Measurements from ENCODE around the gene HERC3. TPM values are rescaled to one million over a fixed set of nuclear protein-coding genes. Genes with fewer than 3 reads are reported as not detected.

Gene HERC3
- total and polyA plus RNA-seq, 2 of the 13 experiments (the other 11 are each of a cell fraction or from before 2014, with no cell fraction given), result 3.8 to 6.2 TPM

DNA sequence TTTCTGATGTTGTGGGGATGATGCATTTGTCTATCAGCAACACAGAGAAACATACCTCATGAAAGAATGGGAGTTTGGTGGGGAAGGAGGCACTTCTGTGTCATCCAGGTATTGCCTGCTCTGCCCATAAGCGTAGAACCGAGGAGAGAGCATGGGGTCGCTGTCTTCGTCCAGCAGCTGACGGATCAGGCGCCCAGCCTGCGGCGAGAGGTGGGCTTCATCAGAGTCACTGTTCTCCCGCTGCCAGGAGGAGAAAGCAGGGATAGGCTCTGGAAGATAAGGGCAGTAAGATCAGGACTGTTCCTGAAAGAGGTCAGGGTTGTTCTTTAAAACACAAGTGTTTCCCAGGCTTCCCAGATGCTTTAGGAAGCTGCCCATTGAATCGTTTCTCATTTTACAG, 158.1 kb downstream of the HERC3 start:
- Histone ChIP-seq H3K36me3 (replicated peaks in 1 of 2; ENCODE audit: control insufficient read depth in 1 of 2, insufficient read depth in 2 of 2, low read length in 2 of 2) (peaks cover 17 to 56% of the 10 kb centered on the region in 2 experiments), H3K27me3 (ENCODE audit: control insufficient read depth in 1 of 2, insufficient read depth in 2 of 2, low read length in 2 of 2) (no peaks in the 10 kb centered on the region; a peak in 1 of 5 replicates), H3K4me1 (ENCODE audit: insufficient read depth, low read length) (peaks cover 36% of the 10 kb centered on the region), H2AFZ (ENCODE audit: low read length) (no peak overlapping the region), H3K9ac (ENCODE audit: insufficient read depth, low read depth, low read length) (no peak overlapping the region), H3K4me3 (replicated peaks in 1 of 3; ENCODE audit: insufficient read depth in 1 of 3, low read depth in 2 of 3, low read length in 3 of 3) (no peak overlapping the region), H3K79me2 (ENCODE audit: insufficient read depth, low read length) (no peaks in the 10 kb centered on the region), H3K9me3 (ENCODE audit: low read length) (no peaks in the 10 kb centered on the region), H3K4me2 (ENCODE audit: low read depth, low read length) (no peak overlapping the region), H3K27ac (ENCODE audit: extremely low read length, insufficient read depth, low read length) (no peak overlapping the region), H4K20me1 (ENCODE audit: insufficient read depth, low read length) (no peaks in the 10 kb centered on the region)
- 97% methylated on average over 10 of the region's 10 CpGs for WGBS (ENCODE audit: low lambda C conversion rate)
- CTCF ChIA-PET (ENCODE audit: low intra/inter-chr PET ratio, low total read pairs), result no interaction called here
- DNase-seq (ENCODE audit: low spot score) (no peak), ATAC-seq (no peak), FAIRE-seq (no peak)
- in situ Hi-C loops (cut with HindIII; ENCODE audit: extremely low pct_ligation_motif_present, low pct_unique_long_range_greater_than_20kb), result no loop called here
- POLR2A ChIA-PET, result no interaction called here
- intact Hi-C loops (cut with micrococcal nuclease; ENCODE audit: unreplicated experiment), result loop anchor here (5.0 kb wide), 1 partner anchor 62 kb away; no protein-coding TSS in a partner anchor
- BruUV-seq (replicated peaks), result no TSS peak
- TF ChIP-seq MED13 (CRISPR knock-in tag; IDR thresholded peaks at IDR 0.05) (no peak), ZFP90 (CRISPR knock-in tag; IDR thresholded peaks at IDR 0.05; ENCODE audit: borderline replicate concordance) (no peak), KLF11 (CRISPR knock-in tag; IDR thresholded peaks at IDR 0.05) (no peak), ZKSCAN5 (CRISPR knock-in tag; IDR thresholded peaks at IDR 0.05) (no peak), ZNF205 (CRISPR knock-in tag; IDR thresholded peaks at IDR 0.05) (no peak), TAF15 (IDR thresholded peaks at IDR 0.05; ENCODE audit: low read depth, low read length, poor library complexity, severe bottlenecking) (no peak), HOXD1 (CRISPR knock-in tag; IDR thresholded peaks at IDR 0.05) (no peak), ZSCAN29 (CRISPR knock-in tag; conservative IDR thresholded peaks at IDR 0.05) (no peak), TCF7L2 (IDR thresholded peaks at IDR 0.05; ENCODE audit: low read depth, low read length) (no peak), ZNF383 (CRISPR knock-in tag; IDR thresholded peaks at IDR 0.05; ENCODE audit: borderline replicate concordance) (no peak), FOXO1 (CRISPR knock-in tag; IDR thresholded peaks at IDR 0.05) (no peak)
- TF ChIP-seq, protein P1, sequence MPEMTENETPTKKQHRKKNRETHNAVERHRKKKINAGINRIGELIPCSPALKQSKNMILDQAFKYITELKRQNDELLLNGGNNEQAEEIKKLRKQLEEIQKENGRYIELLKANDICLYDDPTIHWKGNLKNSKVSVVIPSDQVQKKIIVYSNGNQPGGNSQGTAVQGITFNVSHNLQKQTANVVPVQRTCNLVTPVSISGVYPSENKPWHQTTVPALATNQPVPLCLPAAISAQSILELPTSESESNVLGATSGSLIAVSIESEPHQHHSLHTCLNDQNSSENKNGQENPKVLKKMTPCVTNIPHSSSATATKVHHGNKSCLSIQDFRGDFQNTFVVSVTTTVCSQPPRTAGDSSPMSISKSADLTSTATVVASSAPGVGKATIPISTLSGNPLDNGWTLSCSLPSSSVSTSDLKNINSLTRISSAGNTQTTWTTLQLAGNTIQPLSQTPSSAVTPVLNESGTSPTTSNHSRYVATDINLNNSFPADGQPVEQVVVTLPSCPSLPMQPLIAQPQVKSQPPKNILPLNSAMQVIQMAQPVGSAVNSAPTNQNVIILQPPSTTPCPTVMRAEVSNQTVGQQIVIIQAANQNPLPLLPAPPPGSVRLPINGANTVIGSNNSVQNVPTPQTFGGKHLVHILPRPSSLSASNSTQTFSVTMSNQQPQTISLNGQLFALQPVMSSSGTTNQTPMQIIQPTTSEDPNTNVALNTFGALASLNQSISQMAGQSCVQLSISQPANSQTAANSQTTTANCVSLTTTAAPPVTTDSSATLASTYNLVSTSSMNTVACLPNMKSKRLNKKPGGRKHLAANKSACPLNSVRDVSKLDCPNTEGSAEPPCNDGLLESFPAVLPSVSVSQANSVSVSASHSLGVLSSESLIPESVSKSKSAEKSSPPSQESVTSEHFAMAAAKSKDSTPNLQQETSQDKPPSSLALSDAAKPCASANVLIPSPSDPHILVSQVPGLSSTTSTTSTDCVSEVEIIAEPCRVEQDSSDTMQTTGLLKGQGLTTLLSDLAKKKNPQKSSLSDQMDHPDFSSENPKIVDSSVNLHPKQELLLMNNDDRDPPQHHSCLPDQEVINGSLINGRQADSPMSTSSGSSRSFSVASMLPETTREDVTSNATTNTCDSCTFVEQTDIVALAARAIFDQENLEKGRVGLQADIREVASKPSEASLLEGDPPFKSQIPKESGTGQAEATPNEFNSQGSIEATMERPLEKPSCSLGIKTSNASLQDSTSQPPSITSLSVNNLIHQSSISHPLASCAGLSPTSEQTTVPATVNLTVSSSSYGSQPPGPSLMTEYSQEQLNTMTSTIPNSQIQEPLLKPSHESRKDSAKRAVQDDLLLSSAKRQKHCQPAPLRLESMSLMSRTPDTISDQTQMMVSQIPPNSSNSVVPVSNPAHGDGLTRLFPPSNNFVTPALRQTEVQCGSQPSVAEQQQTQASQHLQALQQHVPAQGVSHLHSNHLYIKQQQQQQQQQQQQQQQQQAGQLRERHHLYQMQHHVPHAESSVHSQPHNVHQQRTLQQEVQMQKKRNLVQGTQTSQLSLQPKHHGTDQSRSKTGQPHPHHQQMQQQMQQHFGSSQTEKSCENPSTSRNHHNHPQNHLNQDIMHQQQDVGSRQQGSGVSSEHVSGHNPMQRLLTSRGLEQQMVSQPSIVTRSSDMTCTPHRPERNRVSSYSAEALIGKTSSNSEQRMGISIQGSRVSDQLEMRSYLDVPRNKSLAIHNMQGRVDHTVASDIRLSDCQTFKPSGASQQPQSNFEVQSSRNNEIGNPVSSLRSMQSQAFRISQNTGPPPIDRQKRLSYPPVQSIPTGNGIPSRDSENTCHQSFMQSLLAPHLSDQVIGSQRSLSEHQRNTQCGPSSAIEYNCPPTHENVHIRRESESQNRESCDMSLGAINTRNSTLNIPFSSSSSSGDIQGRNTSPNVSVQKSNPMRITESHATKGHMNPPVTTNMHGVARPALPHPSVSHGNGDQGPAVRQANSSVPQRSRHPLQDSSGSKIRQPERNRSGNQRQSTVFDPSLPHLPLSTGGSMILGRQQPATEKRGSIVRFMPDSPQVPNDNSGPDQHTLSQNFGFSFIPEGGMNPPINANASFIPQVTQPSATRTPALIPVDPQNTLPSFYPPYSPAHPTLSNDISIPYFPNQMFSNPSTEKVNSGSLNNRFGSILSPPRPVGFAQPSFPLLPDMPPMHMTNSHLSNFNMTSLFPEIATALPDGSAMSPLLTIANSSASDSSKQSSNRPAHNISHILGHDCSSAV (CRISPR knock-in tag; IDR thresholded peaks at IDR 0.05; ENCODE audit: borderline replicate concordance), result no peak
- TF ChIP-seq, protein P2, sequence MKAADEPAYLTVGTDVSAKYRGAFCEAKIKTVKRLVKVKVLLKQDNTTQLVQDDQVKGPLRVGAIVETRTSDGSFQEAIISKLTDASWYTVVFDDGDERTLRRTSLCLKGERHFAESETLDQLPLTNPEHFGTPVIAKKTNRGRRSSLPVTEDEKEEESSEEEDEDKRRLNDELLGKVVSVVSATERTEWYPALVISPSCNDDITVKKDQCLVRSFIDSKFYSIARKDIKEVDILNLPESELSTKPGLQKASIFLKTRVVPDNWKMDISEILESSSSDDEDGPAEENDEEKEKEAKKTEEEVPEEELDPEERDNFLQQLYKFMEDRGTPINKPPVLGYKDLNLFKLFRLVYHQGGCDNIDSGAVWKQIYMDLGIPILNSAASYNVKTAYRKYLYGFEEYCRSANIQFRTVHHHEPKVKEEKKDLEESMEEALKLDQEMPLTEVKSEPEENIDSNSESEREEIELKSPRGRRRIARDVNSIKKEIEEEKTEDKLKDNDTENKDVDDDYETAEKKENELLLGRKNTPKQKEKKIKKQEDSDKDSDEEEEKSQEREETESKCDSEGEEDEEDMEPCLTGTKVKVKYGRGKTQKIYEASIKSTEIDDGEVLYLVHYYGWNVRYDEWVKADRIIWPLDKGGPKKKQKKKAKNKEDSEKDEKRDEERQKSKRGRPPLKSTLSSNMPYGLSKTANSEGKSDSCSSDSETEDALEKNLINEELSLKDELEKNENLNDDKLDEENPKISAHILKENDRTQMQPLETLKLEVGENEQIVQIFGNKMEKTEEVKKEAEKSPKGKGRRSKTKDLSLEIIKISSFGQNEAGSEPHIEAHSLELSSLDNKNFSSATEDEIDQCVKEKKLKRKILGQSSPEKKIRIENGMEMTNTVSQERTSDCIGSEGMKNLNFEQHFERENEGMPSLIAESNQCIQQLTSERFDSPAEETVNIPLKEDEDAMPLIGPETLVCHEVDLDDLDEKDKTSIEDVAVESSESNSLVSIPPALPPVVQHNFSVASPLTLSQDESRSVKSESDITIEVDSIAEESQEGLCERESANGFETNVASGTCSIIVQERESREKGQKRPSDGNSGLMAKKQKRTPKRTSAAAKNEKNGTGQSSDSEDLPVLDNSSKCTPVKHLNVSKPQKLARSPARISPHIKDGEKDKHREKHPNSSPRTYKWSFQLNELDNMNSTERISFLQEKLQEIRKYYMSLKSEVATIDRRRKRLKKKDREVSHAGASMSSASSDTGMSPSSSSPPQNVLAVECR (CRISPR knock-in tag; IDR thresholded peaks at IDR 0.05; ENCODE audit: borderline replicate concordance), result no peak
